Activated effector memory CD4-positive, alpha-beta T cell treated with anti-CD3 and anti-CD28 coated beads, Interleukin-2, amount 50 U/mL, for 16 hours (primary cell): ENCODE data around the gene BBLN.

Experiments
- DNase-seq: peaks from one replicate; pipeline ENCODE4 v3.0.0-alpha.2; 2020

BBLN gene

DNA sequence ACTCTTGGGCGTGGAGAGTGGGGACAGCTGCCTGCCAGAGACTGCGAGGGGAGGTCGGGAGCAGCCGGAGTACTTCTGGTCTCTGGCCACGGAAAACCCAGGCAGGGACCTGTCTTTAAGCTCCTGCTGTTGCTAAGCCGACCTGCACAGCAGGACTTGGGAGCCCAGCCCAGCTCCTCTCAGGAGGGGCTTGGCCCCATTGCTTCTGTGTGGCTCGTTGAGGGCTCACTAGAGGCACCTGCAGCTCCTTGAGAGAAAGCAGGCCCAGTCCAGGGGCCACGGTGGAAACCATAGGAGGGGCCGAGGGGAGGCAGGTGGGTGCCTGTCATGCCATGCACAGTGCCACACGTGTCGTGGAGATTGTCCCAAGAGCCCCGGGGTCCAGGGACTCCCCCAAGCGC is 14.1 kb upstream of the BBLN start:
- DNase-seq: no peak

DNA sequence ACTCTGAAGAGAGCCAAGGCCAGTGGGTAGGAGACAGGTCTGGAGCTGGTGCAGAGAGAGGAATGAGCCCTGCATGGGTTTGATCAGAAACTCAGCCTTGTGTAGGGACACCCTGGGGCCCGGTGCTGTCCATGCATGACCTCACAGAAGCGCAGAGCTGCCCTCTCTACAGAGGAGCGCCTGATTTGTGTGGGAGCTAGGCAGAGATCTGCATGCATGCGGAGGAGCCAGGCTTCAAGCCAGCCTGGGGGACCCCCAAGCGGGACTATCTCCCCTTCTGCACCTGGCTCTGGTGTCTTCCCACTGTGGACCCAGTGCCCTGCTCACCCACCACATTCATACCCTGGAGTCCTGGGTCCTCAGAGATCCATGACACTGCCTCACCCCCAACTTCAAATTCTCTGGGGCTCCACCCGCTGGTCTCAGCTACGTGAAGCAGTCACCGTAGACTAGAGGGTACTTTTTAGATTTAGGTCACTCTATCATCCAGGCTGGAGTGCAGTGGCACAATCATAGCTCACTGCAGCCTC is 13.4 kb upstream of the BBLN start:
- no peak for DNase-seq

DNA sequence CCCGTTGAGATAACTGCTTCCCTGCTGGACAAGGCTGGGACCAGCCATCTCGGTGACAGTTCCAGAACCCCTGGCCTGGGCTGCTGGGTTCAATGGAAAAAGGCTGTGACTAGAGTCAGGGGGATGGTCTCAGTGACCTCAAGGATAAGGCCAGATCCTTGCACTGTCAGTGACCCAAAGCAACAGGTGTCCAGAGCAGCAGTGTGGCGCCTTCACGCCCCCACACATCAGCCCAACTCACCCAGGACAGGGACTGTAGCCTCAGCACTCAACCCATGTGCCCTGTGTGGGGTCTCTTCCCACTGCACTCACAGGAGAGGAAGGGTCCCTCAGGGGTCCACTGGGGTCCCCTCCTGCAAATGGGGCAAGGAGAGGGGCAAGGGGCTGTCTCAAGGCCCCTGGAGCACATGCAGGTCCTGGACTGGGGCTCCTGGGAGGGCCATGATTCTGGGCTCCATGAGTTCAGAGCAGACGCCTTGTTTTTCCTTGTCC is 11.5 kb upstream of the BBLN start:
- peak; percentile 55 for DNase-seq

- peak; percentile 41 for DNase-seq
Observed at GRCh38 chr9:128149001-128149701, 10.9 kb upstream of the BBLN start, which contains the start of gene LCN2. Gene LCN2 (plus strand): TSS chr9:128149453. CDS start chr9:128149526, 73 bp downstream.

DNA sequence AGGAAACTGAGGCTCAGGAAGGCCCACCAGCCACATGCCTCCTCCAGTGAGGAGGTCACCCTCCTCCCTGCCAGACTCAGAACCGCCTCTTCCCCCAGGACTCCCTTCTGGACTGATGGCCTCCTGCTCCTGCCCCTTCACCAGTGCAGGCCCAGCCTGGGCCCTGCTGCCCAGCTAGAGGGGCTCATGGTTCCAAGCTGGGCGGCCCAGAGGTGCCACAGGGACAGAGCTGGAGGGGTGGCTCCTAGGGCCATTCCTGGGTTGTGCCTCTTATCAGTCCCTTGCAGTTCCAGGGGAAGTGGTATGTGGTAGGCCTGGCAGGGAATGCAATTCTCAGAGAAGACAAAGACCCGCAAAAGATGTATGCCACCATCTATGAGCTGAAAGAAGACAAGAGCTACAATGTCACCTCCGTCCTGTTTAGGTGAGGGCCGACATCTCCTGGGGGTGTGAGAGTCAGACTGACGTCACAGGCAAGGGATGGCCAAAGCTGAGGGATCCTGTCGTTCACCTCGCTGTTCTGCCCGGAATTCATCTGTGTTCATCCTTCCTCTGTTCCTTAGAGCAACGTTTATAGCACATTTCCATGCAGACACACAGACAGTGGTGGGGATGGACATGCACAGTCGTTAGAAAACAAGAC is 10.0 kb upstream of the BBLN start:
- peak; percentile 54 for DNase-seq

- peak; percentile 63 for DNase-seq
Observed at GRCh38 chr9:128150594-128151308, 9.3 kb upstream of the BBLN start.

DNA sequence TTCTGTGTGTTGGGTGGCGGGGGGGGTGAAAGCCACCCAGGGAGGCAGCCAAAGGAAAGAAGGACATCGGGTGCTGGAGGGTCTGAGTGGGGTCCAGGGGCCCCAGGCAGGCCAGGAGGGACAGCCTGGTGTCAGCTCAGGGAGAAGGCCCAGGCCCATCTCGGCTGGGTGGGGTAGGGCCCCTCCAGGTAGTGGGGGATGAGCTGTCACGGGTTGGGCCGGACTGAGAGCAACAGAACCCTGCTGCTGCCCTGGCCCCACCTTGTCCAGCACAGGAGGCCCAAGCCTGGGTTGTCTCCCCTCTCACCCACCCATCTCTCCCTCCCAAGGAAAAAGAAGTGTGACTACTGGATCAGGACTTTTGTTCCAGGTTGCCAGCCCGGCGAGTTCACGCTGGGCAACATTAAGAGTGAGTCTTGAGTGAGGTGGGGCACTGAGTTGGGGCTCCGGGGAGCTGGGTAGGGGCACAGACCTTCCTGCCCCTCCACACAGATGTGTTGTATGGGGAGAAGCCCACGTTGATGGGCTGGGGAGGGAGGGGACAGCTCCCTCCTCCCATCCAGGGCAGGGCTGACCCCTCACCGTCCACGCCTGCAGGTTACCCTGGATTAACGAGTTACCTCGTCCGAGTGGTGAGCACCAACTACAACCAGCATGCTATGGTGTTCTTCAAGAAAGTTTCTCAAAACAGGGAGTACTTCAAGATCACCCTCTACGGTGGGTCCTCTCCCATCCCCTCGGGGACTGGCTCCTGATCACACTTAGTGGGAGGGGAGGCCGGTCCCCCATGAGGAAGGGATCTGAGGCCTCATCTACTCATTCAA is 8.5 kb upstream of the BBLN start:
- peak; percentile 56 for DNase-seq

- peak; percentile 53 for DNase-seq
Observed at GRCh38 chr9:128152133-128153059, 7.7 kb upstream of the BBLN start.

- peak; percentile 58 for DNase-seq
Observed at GRCh38 chr9:128153060-128153946, 6.8 kb upstream of the BBLN start.

DNA sequence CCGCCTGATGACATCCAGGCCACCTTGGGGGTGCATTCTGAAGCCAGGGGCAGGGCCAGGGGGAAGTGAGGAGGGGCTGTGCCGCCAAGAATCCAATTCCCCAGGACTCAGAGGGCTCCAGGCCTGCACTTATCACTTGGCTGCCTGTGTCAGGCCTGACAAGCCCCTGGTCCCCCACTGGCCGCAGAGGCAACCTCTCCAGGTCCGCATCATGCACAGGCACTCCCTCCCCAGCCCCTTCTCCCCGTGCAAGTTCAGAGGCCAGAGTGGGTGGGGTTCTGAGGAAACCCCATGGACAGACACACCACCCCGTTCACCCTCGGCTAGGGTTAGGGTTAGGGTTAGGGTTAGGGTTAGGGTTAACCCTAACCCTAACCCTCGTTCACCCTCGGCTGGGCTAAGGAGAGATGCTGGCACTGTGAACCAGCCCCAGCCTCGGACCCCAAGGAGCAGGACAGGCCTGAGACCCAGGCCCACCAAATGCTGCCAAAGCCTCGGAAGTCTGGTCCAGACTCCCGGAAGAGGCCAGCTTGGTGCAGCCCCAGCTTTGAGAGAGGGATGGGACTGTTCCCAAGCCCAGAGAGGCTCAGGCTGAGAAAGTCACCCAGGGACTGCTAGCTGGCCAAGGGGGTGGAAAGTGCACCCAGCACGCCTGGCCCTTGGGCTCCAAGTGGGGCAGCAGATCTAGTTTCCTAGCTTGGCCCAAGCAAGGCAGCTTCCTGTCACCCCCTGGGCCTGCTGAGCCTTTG is 5.9 kb upstream of the BBLN start:
- DNase-seq: peak; percentile 53

DNA sequence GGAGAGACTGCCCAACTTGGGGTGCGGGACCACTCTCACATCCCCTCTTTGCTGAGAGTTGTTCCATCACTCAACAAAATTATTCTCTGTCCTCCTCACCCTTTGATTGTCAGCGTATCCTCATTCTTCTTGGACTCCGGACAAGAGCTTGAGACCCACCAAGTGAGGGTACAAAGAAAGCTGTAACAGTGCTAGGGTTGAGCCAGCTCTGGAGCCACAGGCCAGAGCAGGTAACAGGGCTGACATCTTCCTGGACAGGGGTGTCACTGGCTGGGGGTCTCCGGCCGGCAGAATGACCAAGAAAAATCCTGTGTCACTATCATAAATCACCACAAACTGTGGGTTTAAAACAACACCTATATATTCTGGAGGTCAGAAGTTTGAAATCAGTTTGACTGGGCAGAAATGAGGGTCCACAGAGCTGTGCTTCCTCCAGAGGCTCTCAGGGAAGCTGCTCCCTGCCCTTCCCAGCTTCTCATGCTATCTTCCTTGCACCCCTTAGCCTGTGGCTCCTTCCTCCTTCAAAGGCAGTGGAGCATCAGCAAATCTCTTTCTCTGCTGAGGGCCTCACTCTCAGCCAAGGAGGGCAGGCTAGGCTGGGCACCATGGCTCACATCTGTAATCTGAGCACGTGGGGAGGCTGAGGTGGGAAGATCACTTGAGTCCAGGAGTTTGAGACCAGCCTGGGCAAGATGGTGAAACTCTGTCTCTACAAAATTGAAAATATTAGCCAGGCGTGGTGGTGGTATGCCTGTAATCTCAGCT is 4.1 kb upstream of the BBLN start:
- DNase-seq: peak; percentile 57

- DNase-seq: peak; percentile 80
Observed at GRCh38 chr9:128159522-128159783, 612 bp upstream of the BBLN start.

- peak; percentile 81 for DNase-seq
Observed at GRCh38 chr9:128160603-128160987, 530 bp downstream of the BBLN start.

DNA sequence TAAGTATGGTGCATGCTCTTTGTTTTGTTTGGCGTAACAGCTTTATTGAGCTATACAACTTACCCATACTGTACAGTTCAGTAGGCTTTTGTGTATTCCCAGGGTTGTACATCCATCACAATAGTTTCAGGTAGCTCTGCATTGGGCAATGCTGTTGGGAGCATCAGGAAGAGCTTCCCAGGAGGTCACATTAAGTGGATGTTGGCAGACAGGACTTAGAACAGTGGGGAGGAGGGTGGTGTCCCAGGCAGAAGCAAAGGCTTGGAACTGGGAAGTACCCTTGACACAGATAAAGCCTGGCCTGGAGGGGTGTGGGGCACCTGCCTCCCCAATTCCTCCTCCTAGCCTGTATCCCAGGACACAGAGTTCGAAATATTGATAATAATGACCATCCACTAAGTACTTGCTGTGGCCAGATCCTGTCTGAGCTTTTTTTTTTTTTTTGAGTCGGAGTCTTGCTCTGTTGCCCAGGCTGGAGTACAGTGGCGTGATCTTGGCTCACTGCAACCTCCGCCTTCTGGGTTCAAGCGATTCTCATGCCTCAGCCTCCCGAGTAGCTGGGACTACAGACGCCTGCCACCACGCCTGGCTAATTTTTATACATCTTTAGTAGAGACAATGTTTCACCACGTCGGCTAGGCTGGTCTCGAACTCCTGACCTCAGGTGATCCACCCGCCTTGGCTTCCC is 1.3 kb downstream of the BBLN start:
- DNase-seq: no peak

GRCh38 chr9:128162215-128163026 is 2.4 kb downstream of the BBLN start:
- DNase-seq: no peak

GRCh38 chr9:128163027-128163515 is 3.0 kb downstream of the BBLN start:
- no peak for DNase-seq
